ENCODE results near the gene TCP10L.
"Not testable (repeated sequence)": the region's sequence is repeated elsewhere in the genome, so short reads cannot be mapped to it uniquely, and the experiment has no call there.

Gene TCP10L

DNA sequence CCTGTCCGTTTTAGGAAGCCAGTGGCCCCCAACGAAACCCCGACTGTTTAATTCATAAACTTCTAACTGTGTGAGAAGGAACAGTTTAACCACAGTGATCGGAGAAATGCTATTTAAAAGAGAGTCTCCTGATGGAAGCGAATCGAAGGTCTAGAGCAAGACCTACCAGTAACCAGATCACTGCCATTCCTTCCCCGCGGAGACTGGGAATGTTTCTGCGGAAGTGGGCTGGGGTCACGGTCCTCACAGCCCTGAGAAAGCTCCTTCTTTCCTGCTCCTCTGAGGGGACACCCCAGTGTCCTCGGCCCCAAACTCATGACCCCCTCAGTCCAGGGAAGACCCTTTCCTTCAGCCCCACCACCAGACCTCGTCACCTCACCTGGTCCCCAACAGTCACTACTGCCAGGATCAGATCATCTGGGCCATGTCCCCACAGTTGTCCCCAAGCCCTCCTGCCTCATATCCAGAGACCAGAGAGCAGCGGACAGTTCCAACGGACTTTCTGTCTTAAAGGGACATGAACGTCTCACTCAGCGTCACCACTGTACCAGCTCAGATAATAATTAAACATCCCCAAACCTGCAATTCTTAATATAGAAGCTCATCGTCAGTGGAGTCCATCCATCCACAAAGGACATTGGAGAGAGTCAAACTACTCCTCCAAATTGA lies at the start of gene TCP10L:
Gene TCP10L (minus strand): TSS at position 482 of the 669 bp plus-strand sequence. CDS start 1,219 bp downstream, outside the sequence.
- DNase-seq (ENCODE audit: low read depth), result no peak

- no peak for DNase-seq (ENCODE audit: low read depth)
Observed at GRCh38 chr21:32626621-32627196, 41.4 kb upstream of the TCP10L start.

DNA sequence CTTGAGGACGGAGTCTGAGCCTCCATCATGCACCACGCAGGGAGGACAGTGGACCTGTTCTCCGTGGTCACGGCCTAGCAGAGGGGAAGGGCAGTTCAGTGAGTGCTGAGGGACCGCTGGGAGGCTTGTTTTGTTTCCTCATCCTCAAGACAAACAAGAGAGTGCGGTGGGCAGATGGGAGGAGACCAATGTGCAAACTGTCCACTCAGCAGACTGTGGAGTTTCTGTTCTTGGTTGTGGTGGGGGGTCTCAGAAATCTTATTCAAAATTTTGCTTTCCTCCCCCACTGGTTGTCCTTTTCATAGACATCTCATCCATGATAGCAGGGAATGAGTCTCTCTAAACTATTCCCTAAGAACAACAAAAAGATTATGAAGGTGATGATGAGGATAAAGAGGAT lies 32.9 kb upstream of the TCP10L start:
- not testable (repeated sequence) for DNase-seq (ENCODE audit: low read depth)

DNA sequence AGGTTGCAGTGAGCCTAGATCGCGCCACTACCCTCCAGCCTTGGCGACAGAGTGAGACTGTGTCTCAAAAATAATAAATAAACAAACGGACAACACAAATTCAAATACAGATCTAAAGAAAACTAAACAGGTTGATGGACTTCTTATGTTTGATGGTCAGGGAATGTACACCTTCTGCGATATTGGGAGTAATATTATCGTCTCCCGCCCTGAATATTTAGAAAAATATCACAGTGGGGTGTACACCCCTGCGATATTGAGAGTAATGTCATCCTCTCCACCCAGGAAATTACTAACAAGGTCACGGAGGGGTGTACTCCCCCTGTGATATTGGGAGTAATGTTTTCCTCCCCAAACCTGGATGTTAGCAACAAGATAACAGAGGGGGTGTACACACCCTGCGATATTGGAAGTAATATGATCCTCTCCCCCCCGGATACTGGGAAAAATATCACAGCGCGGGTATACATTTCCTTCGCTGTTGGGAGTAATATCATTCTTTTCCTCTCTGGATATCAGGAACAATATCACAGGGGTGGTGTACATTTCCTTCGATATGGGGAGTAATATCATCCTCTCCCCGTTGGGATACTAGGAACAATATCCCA lies 28.2 kb upstream of the TCP10L start:
- DNase-seq (ENCODE audit: low read depth), result no peak

DNA sequence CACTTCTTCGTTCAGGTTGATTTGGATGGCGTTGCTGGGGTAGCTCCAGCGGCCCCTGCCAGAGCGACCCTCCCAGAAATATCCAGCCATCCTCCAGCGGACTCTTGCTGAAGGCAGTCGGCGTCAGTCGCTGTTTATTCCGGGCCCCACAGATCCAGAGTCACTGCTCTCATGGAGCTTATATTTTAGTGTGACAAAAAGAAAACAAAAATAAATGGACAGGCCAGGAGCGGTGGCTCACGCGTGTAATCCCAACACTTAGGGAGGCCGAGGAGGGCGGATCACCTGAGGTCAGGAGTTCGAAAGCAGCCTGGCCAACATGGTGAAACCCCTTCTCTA lies 27.6 kb upstream of the TCP10L start:
- no peak for DNase-seq (ENCODE audit: low read depth)

DNA sequence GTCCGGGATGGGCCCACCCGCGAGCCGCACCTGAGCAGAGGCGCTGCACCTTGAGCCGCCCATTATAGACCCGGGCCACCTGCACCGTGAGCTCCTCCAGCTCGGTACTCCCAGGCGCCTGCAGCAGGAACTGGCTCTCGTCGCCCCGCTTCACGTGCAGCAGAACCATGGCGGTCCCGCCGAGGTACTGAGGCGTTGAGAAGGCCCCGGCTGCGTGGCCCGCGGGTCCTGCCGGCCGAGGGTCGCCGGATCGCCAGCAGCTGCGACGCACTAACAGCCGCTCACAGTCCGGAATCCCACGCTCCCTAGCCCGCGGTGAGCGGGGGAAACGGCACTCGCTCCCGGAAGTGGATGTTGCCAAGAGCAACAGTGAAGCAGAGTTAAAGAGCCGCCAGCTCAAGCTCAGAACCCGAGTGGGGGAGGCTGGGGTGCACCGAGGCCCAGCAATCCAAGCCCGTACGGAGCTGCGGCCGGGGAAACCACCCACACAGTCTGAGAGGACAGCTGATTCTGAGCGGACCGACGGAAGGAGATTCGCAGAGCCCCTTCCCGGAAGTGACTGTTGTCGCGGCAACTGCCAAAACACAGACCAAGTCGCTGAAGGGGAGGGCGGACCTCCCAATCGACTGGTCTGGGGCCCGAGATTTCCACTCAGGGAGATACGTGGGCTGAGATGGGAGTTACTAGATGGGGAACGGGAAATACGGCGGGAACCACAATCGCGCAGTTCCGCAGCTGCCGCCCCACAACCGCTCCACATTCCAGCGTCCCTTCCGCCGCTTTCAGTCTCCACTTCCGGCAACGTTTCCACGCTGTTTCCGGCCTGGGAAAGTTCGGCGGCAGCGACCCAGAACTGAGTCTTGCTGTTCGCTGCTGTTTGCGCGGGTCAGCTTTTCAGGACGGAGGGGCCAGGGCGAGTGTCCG lies 27.0 kb upstream of the TCP10L start, which contains the start of gene CFAP298:
Gene CFAP298 (minus strand): TSS at position 303 of the 924 bp plus-strand sequence. CDS start 134 bp downstream, at position 169.
- DNase-seq (ENCODE audit: low read depth), result peak; percentile 69

GRCh38 chr21:32611471-32611997 lies 26.2 kb upstream of the TCP10L start:
- no peak for DNase-seq (ENCODE audit: low read depth)

- not testable (repeated sequence) for DNase-seq (ENCODE audit: low read depth)
Observed at GRCh38 chr21:32610940-32611339, 25.6 kb upstream of the TCP10L start.

DNA sequence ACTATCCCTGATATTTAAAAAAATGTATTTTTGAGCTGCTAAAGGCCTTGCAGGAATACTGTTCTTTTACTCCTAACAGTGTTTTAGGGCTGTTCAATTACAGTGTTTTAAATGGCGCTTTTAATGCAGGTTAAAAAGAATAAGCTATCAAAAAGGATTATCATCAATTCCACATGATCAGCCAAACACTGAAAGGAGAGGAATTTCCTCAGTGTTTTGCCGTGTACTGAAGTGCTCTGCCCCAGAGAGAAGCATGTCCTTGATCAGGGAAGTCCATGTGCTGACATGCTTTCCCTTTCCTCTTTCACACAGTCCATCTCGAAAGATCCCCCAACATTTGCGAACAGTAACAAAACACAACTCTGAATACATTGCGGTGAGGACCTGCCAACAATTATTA lies 23.5 kb upstream of the TCP10L start:
- DNase-seq (ENCODE audit: low read depth), result no peak

GRCh38 chr21:32605469-32605868 lies 20.1 kb upstream of the TCP10L start:
- no peak for DNase-seq (ENCODE audit: low read depth)

GRCh38 chr21:32604464-32604863 lies 19.1 kb upstream of the TCP10L start:
- no peak for DNase-seq (ENCODE audit: low read depth)

DNA sequence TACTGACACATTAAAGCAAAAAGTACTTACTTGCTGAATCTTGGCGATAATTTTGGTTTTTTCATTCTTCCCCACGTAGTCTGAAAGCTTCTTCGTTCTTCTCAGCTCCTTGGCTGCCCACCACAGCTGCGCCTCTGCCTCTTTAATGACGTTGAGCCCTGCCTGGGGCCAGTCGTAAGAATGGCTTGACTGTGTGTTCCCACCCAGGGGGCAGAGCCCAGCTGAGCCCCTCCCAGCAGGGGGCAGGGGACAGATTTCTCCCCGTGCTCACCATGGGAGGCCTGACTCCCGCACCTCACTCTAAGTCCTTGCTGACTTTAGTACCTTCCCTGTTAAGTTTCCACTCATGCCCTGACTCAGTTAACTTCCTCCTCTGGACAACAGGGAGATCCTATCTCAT lies 17.8 kb upstream of the TCP10L start:
- no peak for DNase-seq (ENCODE audit: low read depth)

GRCh38 chr21:32602099-32602498 lies 16.8 kb upstream of the TCP10L start:
- no peak for DNase-seq (ENCODE audit: low read depth)

GRCh38 chr21:32599526-32599925 lies 14.2 kb upstream of the TCP10L start:
- no peak for DNase-seq (ENCODE audit: low read depth)

DNA sequence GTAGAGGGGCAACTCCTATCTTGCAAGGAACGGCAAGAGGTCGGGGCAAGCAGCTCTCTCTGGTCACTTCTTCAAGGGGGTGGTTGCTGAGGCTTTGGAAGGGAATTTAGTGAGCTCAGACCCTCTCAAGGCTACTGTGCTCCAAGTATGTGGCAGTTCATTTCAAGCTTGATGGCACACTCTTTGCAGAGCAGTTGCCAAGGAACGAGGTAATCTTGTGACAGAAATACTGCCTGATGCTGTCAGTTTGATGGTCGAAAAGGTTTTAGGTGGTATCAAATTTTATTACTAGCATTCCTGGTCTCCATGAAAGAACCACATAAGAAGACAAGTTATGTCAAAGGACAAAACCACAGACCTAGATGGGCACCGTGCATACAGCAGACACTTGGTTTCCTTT lies 13.8 kb upstream of the TCP10L start:
- no peak for DNase-seq (ENCODE audit: low read depth)

DNA sequence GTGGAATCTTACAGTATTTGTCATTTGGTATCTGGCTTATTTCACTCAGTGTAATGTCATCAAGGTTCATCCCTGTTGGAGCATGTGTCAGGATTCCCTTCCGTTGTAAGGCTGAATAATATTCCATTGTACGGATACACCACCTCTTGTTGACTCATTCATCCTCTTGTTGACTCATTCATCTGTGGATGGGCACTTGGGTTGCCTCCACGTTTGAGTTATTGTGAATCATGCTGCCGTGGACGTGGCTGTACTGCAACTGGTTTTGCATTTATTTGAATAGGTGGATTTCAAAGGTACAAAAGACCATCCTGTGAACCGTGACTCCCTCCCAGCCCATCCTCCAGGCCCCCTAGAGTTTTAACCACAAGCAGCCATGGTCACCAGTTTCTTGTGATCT lies 11.9 kb upstream of the TCP10L start:
- DNase-seq (ENCODE audit: low read depth), result no peak

DNA sequence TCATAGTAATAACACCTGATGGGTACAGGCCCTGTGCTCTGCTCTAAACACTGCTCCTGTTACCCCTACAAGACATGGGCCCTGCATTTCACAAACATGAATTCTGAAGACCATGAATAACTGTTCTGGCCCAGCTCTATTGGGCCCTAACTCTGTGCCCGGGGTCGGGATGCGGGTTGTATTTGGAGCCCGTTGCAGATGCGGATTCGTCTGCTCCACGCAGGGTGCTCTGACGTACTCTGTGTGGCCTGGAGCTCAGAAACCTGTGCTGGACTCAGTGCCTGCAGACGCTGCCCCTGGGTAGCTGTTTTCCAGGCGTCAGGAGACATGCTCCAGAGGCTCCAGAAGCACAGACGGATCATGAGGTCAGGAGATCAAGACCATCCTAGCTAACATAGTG lies 10.1 kb upstream of the TCP10L start:
- no peak for DNase-seq (ENCODE audit: low read depth)

- no peak for DNase-seq (ENCODE audit: low read depth)
Observed at GRCh38 chr21:32593690-32594089, 8.4 kb upstream of the TCP10L start.

DNA sequence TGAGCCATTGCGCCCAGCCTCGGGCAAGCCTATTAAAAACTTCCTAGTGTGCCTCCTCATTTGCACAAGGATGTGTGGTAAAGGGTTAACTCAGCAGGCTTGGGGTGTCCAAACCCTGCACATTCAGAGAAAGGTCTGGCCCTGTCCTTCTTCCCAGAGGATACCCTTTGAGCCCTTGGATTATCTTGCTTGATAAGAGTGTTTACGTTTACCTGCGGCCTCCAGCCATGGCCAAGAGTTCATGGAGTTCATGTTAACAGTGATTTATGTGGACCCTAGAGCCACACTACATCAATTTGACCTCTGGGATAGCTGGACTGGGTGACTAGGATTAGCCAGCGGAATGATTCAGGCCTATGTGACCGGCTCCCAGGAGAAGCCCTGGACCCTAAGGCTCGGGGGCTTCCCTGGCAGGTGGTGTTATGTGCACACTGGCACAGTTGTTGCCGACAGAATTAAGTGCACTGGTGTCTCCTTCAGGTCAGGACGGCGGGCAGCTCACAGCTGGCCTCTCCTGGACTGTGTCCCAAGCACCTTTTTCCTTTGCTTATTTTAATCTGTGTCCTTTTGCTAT lies 7.7 kb upstream of the TCP10L start:
- DNase-seq (ENCODE audit: low read depth), result no peak

GRCh38 chr21:32590130-32590529 lies 4.8 kb upstream of the TCP10L start:
- no peak for DNase-seq (ENCODE audit: low read depth)

GRCh38 chr21:32587651-32588050 lies 2.3 kb upstream of the TCP10L start:
- no peak for DNase-seq (ENCODE audit: low read depth)

DNA sequence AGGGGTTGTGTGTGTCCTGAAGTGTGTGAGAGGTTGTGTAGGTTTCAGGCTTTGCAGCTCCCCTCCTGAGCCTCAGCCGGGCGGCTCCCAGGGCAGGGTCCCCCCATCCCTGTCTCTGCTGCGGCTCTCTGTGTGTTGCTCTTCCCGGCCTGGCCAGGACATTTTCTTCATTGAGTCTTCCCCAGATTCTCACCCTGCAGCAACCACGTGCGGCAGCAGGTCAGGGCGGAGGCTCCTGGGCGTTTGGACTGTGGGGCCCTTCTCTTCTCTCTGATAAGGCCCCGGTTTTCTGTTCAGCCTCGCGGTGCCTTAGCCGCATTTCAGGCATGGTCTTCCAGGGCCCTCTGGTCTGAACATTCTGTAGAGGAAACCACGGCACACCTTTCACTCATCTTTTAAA lies 1.8 kb upstream of the TCP10L start:
- DNase-seq (ENCODE audit: low read depth), result no peak

Data from stimulated activated CD8-positive, alpha-beta memory T cell treated with anti-CD3 and anti-CD28 coated beads, Interleukin-15, amount 100 ng/mL, for 24 hours (primary cell).